HepG2 (cell line): ENCODE data around the gene ZBTB47. TPM values are rescaled to one million over a fixed set of nuclear protein-coding genes. Genes with fewer than 3 reads are reported as not detected.
A peak's percentile ranks its signal among the peaks of the same experiment; 100 is the strongest.

ENCODE experiments used
- ATAC-seq: fragments of 200-7000 bp; cut with Tn5 transposase; 3 replicates; pipeline ENCODE4 v1.9.1; 2020; ENCODE audit warnings: mild to moderate bottlenecking, moderate library complexity
- BruUV-seq: library from RNA; stranded (reverse); fragments of 400-500 nt; replicated peaks from 2 replicates; lab custom pipeline; 2021; lab: Mats Ljungman, UMichigan
- CTCF ChIA-PET: fragments of 300-600 bp; formaldehyde crosslinking; extraction: SDS; loops from one replicate; lab custom pipeline; 2021; ENCODE audit warnings: low total read pairs, inconsistent platforms, low intra/inter-chr PET ratio; lab: Yijun Ruan, JAX
- POLR2A ChIA-PET: fragments of 350-600 bp; sonication (Branson Sonifier 250); formaldehyde crosslinking; loops from one replicate; lab custom pipeline; 2020; ENCODE audit warnings: antibody characterized with exemption, inconsistent platforms; lab: Yijun Ruan, JAX
- DNase-seq: peaks from one replicate; pipeline ENCODE4 v3.0.0-alpha.2; 2015; ENCODE audit warnings: low spot score
- FAIRE-seq: peaks from 3 replicates; lab custom pipeline; 2011; peaks lifted over from hg19 to GRCh38; lab: Jason Lieb, UNC
- H2AFZ ChIP-seq: one replicate; pipeline ENCODE4 v1.6.1; 2011; ENCODE audit warnings: low read length, inconsistent platforms
- H3K27ac ChIP-seq: fragments of 300-600 bp; 3 replicates; pipeline ENCODE4 v1.8.0; 2011; ENCODE audit warnings: mixed run types, mild to moderate bottlenecking, mixed read lengths, low read length, inconsistent platforms; ENCODE audit not compliant: insufficient read depth; ENCODE audit errors: extremely low read length
- H3K27me3 ChIP-seq, 2 experiments: fragments of 200-600 bp in 1 of 2; 2 replicates in 1 of 2; 3 replicates in 1 of 2; pipeline versions ENCODE4 v1.6.0 to v1.8.0; 2011; ENCODE audit warnings: low read length in 2 of 2, mild to moderate bottlenecking in 2 of 2, moderate library complexity in 2 of 2, inconsistent platforms in 1 of 2; ENCODE audit not compliant: insufficient read depth in 2 of 2, control insufficient read depth in 1 of 2
- H3K36me3 ChIP-seq, 2 experiments: fragments of 200-600 bp in 1 of 2; replicated peaks in 1 of 2; 2 replicates in 1 of 2; 3 replicates in 1 of 2; pipeline versions ENCODE4 v1.5.1 to v1.8.0; 2011; ENCODE audit warnings: low read length in 2 of 2, inconsistent platforms in 1 of 2; ENCODE audit not compliant: insufficient read depth in 2 of 2, control insufficient read depth in 1 of 2
- H3K4me1 ChIP-seq: 2 replicates; pipeline ENCODE4 v1.5.1; 2012; ENCODE audit warnings: low read length, inconsistent platforms; ENCODE audit not compliant: insufficient read depth
- H3K4me2 ChIP-seq: 2 replicates; pipeline ENCODE4 v1.6.0; 2011; ENCODE audit warnings: low read depth, low read length, inconsistent platforms
- H3K4me3 ChIP-seq, 3 experiments: fragments of 200-600 bp in 1 of 3; sonication (generic), shearing (Covaris generic) in 1 of 3; replicated peaks in 1 of 3; 2 replicates each; pipeline ENCODE4 v1.5.1; 2011 to 2016; ENCODE audit warnings: low read length in 3 of 3, inconsistent platforms in 2 of 3, low read depth in 2 of 3, mild to moderate bottlenecking in 2 of 3, control low read depth in 1 of 3, mixed read lengths in 1 of 3; ENCODE audit not compliant: insufficient read depth in 1 of 3
- H3K79me2 ChIP-seq: one replicate; pipeline ENCODE4 v1.6.1; 2011; ENCODE audit warnings: low read length, inconsistent platforms; ENCODE audit not compliant: insufficient read depth
- H3K9ac ChIP-seq: 2 replicates; pipeline ENCODE4 v1.6.0; 2011; ENCODE audit warnings: mild to moderate bottlenecking, low read depth, low read length, inconsistent platforms; ENCODE audit not compliant: insufficient read depth
- H3K9me3 ChIP-seq: 2 replicates; pipeline ENCODE4 v1.5.1; 2012; ENCODE audit warnings: mild to moderate bottlenecking, low read length
- H4K20me1 ChIP-seq: 2 replicates; pipeline ENCODE4 v1.6.0; 2011; ENCODE audit warnings: inconsistent platforms, mild to moderate bottlenecking, low read length, moderate library complexity; ENCODE audit not compliant: insufficient read depth
- CEBPB ChIP-seq: IDR thresholded peaks from 2 replicates; pipeline ENCODE4 v1.6.1; 2011; ENCODE audit warnings: low read depth, low read length, improper control_type of control experiment, borderline replicate concordance
- CREM ChIP-seq, 2 experiments: sonication (generic) in 1 of 2; formaldehyde crosslinking in 1 of 2; IDR thresholded peaks; 2 replicates each; pipeline versions ENCODE4 v1.4.0 to v1.6.1; 2016 to 2020; ENCODE audit warnings: antibody characterized with exemption in 1 of 2, mild to moderate bottlenecking in 1 of 2, missing genetic modification reagents in 1 of 2
- NFKBIZ ChIP-seq: IDR thresholded peaks from 2 replicates; pipeline ENCODE4 v1.6.1; 2018; ENCODE audit warnings: missing genetic modification reagents, missing compliant biosample characterization
- ZNF713 ChIP-seq: sonication (generic); formaldehyde crosslinking; IDR thresholded peaks from 2 replicates; pipeline ENCODE4 v1.4.0; 2020; ENCODE audit warnings: mild to moderate bottlenecking, missing genetic modification reagents
- ZNF720 ChIP-seq: sonication (generic); formaldehyde crosslinking; IDR thresholded peaks from 2 replicates; pipeline ENCODE4 v1.4.0; 2020; ENCODE audit warnings: missing genetic modification reagents
- ZNF83 ChIP-seq: sonication (generic); formaldehyde crosslinking; IDR thresholded peaks from 2 replicates; pipeline ENCODE4 v1.4.0; 2020; ENCODE audit warnings: missing genetic modification reagents, mild to moderate bottlenecking, borderline replicate concordance
- WGBS: methylation state at CpG from one replicate; pipeline ENCODE4 v1.1.6; 2017; ENCODE audit warnings: low lambda C conversion rate; 5-methylcytosine and 5-hydroxymethylcytosine counted together
- in situ Hi-C: cut with HindIII; loops from 2 replicates; pipeline ENCODE4 v1.10.0; 2017; ENCODE audit warnings: low pct_unique_long_range_greater_than_20kb; ENCODE audit not compliant: extremely low pct_ligation_motif_present
- intact Hi-C: fragments of 100-400 bp; cut with micrococcal nuclease; formaldehyde crosslinking; loops from one replicate; pipeline ENCODE4 v1.10.0; 2022; ENCODE audit not compliant: unreplicated experiment
- polyA plus RNA-seq, 8 experiments: library from polyadenylated mRNA; depleted of rRNA in 3 of 8; stranded (reverse) in 7 of 8; unstranded in 1 of 8; fragments of >200 nt; fragmentation: Illumina TruSeq in 4 of 8; extraction: Trizol in 4 of 8; gene quantifications; 2 replicates each; pipeline versions ENCODE4 v1.2.1 to v1.2.3, GENCODE V29; 2011 to 2016; ENCODE audit warnings: low read depth in 4 of 8, missing spikeins in 1 of 8, mixed read lengths in 1 of 8; ENCODE audit not compliant: insufficient read depth in 1 of 8
- total RNA-seq, 5 experiments: library from RNA; depleted of rRNA; stranded (reverse); fragments of >200 nt; fragmentation: Illumina TruSeq; extraction: Trizol; gene quantifications; 2 replicates each; pipeline ENCODE4 v1.2.3, GENCODE V29; 2016; ENCODE audit warnings: low read depth in 1 of 5
- TF ChIP-seq, protein P1 (sequence below): sonication (generic); formaldehyde crosslinking; IDR thresholded peaks from 2 replicates; pipeline ENCODE4 v1.4.0; 2020; ENCODE audit warnings: missing genetic modification reagents
- TF ChIP-seq, protein P2 (sequence below): sonication (generic); formaldehyde crosslinking; IDR thresholded peaks from 2 replicates; pipeline ENCODE4 v1.8.0; 2022; ENCODE audit warnings: mild to moderate bottlenecking, missing genetic modification reagents, moderate library complexity
- TF ChIP-seq, protein P3 (sequence below): sonication (generic); formaldehyde crosslinking; IDR thresholded peaks from 2 replicates; pipeline ENCODE4 v1.4.0; 2020; ENCODE audit warnings: missing genetic modification reagents, low read depth, mild to moderate bottlenecking, borderline replicate concordance
- TF ChIP-seq, protein P4 (sequence below): sonication (generic); formaldehyde crosslinking; IDR thresholded peaks from 2 replicates; pipeline ENCODE4 v1.5.0; 2020; ENCODE audit warnings: mild to moderate bottlenecking, missing genetic modification reagents, moderate library complexity

ZBTB47 gene
- total and polyA plus RNA-seq, 2 of the 13 experiments (the other 11 are each of a cell fraction or from before 2014, with no cell fraction given) = 1.5 to 3.1 TPM

DNA sequence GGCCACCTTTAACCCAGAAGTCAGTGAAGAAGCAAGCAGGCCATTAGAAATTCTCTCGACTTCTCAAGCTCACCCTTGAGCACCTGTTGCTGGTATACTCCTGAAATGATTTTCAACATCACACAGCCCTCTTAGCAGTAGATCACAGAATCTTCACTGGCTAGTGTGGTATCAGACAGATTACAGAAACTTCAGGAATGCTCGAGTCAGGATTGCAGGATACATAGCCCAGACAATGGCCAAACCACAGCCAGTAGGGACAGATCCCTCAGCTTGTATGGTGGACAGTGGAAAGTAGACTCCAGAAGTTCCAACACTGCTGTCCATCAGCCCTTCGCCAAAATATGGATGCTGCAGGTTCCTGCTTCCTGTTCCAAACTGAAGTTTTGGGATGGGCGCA, 27.3 kb downstream of the ZBTB47 start:
- H3K4me3 ChIP-seq = no peak overlapping the region
- intact Hi-C loops = no loop called here
- FAIRE-seq (no peak), DNase-seq (no peak), ATAC-seq (no peak)
- H3K9me3 ChIP-seq = no peaks in the 10 kb centered on the region
- ChIA-PET CTCF (no interaction called here), POLR2A (no interaction called here)
- TF ChIP-seq CEBPB (0 out of 2 replicates have a peak, but pooled peaks have one; percentile 19), NFKBIZ (CRISPR knock-in tag) (no peak)
- BruUV-seq = no TSS peak
- in situ Hi-C loops = no loop called here
- peaks cover 1 to 29% of the 10 kb centered on the region in 2 experiments; a peak in 4 of 5 replicates for H3K27me3 ChIP-seq
- H2AFZ ChIP-seq = no peak overlapping the region
- 23% methylated on average over 4 of the region's 4 CpGs for WGBS
- H3K4me2 ChIP-seq = no peak overlapping the region
- H3K79me2 ChIP-seq = no peaks in the 10 kb centered on the region
- H3K27ac ChIP-seq = no peak overlapping the region
- H3K4me1 ChIP-seq = peaks cover 5% of the 10 kb centered on the region; the same call in 1 of the 2 replicates
- H3K9ac ChIP-seq = no peak overlapping the region
- H3K36me3 ChIP-seq = no peaks in the 10 kb centered on the region
- H4K20me1 ChIP-seq = no peaks in the 10 kb centered on the region

DNA sequence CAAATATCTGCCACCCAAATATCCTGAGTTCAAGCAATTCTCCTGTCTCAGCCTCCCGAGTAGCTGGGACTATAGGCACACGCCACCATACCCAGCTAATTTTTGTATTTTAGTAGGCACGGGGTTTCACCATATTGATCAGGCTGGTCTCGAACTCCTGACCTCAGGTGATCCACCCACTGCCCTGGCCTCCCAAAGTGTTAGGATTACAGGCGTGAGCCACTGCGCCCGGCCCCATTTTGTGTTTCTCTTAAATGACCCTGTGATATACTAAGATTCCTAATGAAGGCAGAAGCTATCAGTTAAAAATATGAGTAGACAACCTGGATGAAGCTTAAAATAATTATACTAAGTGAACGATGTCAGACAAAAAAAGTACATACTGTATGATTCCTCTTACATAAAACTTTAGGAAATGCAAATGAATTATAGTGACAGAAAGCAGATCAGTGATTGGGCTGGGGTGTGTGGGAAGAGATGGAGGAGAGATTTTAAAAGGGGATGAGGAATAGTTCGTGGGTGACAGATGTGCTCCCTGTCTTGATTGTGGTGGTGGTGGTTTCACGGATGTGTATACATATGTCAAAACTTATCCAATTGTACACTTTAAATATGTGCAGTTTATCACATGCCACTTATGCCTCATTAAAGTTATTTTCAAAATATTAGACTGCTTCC, 28.0 kb downstream of the ZBTB47 start:
- no peak overlapping the region for H3K9ac ChIP-seq
- H3K27me3 ChIP-seq = peaks cover 1 to 29% of the 10 kb centered on the region in 2 experiments; a peak in 4 of 5 replicates
- CTCF ChIA-PET = no interaction called here
- in situ Hi-C loops (no loop called here), intact Hi-C loops (no loop called here)
- no peak overlapping the region for H3K4me3 ChIP-seq
- H3K36me3 ChIP-seq = no peaks in the 10 kb centered on the region
- POLR2A ChIA-PET = no interaction called here
- WGBS = 12% methylated on average over 10 of the region's 10 CpGs
- DNase-seq = no peak
- peaks cover 5% of the 10 kb centered on the region; the same call in 1 of the 2 replicates for H3K4me1 ChIP-seq
- no peaks in the 10 kb centered on the region for H3K9me3 ChIP-seq
- no peak for ATAC-seq
- no peaks in the 10 kb centered on the region for H3K79me2 ChIP-seq
- H4K20me1 ChIP-seq = no peaks in the 10 kb centered on the region
- FAIRE-seq = no peak
- H3K4me2 ChIP-seq = no peak overlapping the region
- no peak overlapping the region for H2AFZ ChIP-seq
- no TSS peak for BruUV-seq
- no peak overlapping the region for H3K27ac ChIP-seq
- TF ChIP-seq CREM (IDR thresholded peaks at IDR 0.05) = no peak
- no peak for TF ChIP-seq CREM (CRISPR knock-in tag; IDR thresholded peaks at IDR 0.05)
- TF ChIP-seq, protein P1, sequence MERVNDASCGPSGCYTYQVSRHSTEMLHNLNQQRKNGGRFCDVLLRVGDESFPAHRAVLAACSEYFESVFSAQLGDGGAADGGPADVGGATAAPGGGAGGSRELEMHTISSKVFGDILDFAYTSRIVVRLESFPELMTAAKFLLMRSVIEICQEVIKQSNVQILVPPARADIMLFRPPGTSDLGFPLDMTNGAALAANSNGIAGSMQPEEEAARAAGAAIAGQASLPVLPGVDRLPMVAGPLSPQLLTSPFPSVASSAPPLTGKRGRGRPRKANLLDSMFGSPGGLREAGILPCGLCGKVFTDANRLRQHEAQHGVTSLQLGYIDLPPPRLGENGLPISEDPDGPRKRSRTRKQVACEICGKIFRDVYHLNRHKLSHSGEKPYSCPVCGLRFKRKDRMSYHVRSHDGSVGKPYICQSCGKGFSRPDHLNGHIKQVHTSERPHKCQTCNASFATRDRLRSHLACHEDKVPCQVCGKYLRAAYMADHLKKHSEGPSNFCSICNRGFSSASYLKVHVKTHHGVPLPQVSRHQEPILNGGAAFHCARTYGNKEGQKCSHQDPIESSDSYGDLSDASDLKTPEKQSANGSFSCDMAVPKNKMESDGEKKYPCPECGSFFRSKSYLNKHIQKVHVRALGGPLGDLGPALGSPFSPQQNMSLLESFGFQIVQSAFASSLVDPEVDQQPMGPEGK (CRISPR knock-in tag) = no peak
- TF ChIP-seq, protein P2, sequence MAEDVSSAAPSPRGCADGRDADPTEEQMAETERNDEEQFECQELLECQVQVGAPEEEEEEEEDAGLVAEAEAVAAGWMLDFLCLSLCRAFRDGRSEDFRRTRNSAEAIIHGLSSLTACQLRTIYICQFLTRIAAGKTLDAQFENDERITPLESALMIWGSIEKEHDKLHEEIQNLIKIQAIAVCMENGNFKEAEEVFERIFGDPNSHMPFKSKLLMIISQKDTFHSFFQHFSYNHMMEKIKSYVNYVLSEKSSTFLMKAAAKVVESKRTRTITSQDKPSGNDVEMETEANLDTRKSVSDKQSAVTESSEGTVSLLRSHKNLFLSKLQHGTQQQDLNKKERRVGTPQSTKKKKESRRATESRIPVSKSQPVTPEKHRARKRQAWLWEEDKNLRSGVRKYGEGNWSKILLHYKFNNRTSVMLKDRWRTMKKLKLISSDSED (CRISPR knock-in tag) = no peak
- TF ChIP-seq ZNF720 (CRISPR knock-in tag) = no peak
- TF ChIP-seq, protein P3, sequence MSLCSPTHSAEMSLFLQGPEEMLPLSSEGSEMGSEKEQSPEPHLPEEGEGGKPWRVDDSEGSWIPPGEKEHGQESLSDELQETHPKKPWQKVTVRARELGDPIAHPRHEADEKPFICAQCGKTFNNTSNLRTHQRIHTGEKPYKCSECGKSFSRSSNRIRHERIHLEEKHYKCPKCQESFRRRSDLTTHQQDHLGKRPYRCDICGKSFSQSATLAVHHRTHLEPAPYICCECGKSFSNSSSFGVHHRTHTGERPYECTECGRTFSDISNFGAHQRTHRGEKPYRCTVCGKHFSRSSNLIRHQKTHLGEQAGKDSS (CRISPR knock-in tag) = no peak
- TF ChIP-seq, protein P4, sequence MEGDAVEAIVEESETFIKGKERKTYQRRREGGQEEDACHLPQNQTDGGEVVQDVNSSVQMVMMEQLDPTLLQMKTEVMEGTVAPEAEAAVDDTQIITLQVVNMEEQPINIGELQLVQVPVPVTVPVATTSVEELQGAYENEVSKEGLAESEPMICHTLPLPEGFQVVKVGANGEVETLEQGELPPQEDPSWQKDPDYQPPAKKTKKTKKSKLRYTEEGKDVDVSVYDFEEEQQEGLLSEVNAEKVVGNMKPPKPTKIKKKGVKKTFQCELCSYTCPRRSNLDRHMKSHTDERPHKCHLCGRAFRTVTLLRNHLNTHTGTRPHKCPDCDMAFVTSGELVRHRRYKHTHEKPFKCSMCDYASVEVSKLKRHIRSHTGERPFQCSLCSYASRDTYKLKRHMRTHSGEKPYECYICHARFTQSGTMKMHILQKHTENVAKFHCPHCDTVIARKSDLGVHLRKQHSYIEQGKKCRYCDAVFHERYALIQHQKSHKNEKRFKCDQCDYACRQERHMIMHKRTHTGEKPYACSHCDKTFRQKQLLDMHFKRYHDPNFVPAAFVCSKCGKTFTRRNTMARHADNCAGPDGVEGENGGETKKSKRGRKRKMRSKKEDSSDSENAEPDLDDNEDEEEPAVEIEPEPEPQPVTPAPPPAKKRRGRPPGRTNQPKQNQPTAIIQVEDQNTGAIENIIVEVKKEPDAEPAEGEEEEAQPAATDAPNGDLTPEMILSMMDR (CRISPR knock-in tag) = no peak
- no peak for TF ChIP-seq ZNF83 (CRISPR knock-in tag)
- TF ChIP-seq ZNF713 = no peak
